ENCODE measurements around the gene ANKRD66. TPM values are rescaled to one million over a fixed set of nuclear protein-coding genes. Genes with fewer than 3 reads are reported as not detected.

The ANKRD66 gene
- total RNA-seq, 4 donors from 2014 or later: not detected

GRCh38 chr6:46745973-46746372, 760 bp upstream of the ANKRD66 start:
- Histone ChIP-seq H3K4me3 (no peak overlapping the region), H3K9me3 (no peaks in the 10 kb centered on the region), H3K27ac (no peak overlapping the region), H3K27me3 (no peaks in the 10 kb centered on the region), H3K36me3 (no peaks in the 10 kb centered on the region), H3K4me1 (no peaks in the 10 kb centered on the region)
- in situ Hi-C loops (cut with MboI; ENCODE audit: low sequenced_read_pairs in 4 of 4): no loop called here
- TF ChIP-seq POLR2A (IDR thresholded peaks at IDR 0.05): no peak
- no peak for ATAC-seq
- no peak for DNase-seq
- intact Hi-C loops (cut with DNase I; ENCODE audit: low total_unique reads): no loop called here

GRCh38 chr6:46748940-46749503, 2.3 kb downstream of the ANKRD66 start:
- in situ Hi-C loops (cut with MboI; ENCODE audit: low sequenced_read_pairs in 4 of 4) (no loop called here), intact Hi-C loops (cut with DNase I; ENCODE audit: low total_unique reads) (no loop called here)
- TF ChIP-seq CTCF (IDR thresholded peaks at IDR 0.05 in 4 of 5, conservative IDR thresholded peaks at IDR 0.05 in 1 of 5) (no peak), POLR2A (IDR thresholded peaks at IDR 0.05) (no peak)
- no peak overlapping the region for H3K4me3 ChIP-seq
- no peaks in the 10 kb centered on the region for H3K9me3 ChIP-seq
- no peaks in the 10 kb centered on the region for H3K27me3 ChIP-seq
- DNase-seq (no peak), ATAC-seq (no peak)
- no peaks in the 10 kb centered on the region for H3K4me1 ChIP-seq
- no peak overlapping the region for H3K27ac ChIP-seq
- H3K36me3 ChIP-seq: no peaks in the 10 kb centered on the region

GRCh38 chr6:46749731-46750130, 3.0 kb downstream of the ANKRD66 start:
- no peak overlapping the region for H3K4me3 ChIP-seq
- intact Hi-C loops (cut with DNase I; ENCODE audit: low total_unique reads): no loop called here

GRCh38 chr6:46751658-46752057, 4.9 kb downstream of the ANKRD66 start:
- Histone ChIP-seq H3K36me3 (no peaks in the 10 kb centered on the region), H3K27me3 (no peaks in the 10 kb centered on the region), H3K27ac (no peak overlapping the region), H3K4me1 (peaks cover under 1 to 2% of the 10 kb centered on the region in 2 donors), H3K4me3 (no peak overlapping the region), H3K9me3 (no peaks in the 10 kb centered on the region)
- no peak for ATAC-seq
- intact Hi-C loops (cut with DNase I; ENCODE audit: low total_unique reads) (no loop called here), in situ Hi-C loops (cut with MboI; ENCODE audit: low sequenced_read_pairs in 4 of 4) (no loop called here)
- no peak for TF ChIP-seq CTCF (IDR thresholded peaks at IDR 0.05 in 4 of 5, conservative IDR thresholded peaks at IDR 0.05 in 1 of 5)
- TF ChIP-seq POLR2A (IDR thresholded peaks at IDR 0.05): no peak
- no peak for DNase-seq

More at GRCh38 chr6:46749731-46750130, 3.0 kb downstream of the ANKRD66 start:
- H3K27ac ChIP-seq: no peak overlapping the region
- H3K27me3 ChIP-seq: no peaks in the 10 kb centered on the region
- DNase-seq (no peak), ATAC-seq (no peak)
- in situ Hi-C loops (cut with MboI; ENCODE audit: low sequenced_read_pairs in 4 of 4): no loop called here
- H3K9me3 ChIP-seq: no peaks in the 10 kb centered on the region
- H3K36me3 ChIP-seq: no peaks in the 10 kb centered on the region
- TF ChIP-seq CTCF (IDR thresholded peaks at IDR 0.05 in 4 of 5, conservative IDR thresholded peaks at IDR 0.05 in 1 of 5) (no peak), POLR2A (IDR thresholded peaks at IDR 0.05) (no peak)
- H3K4me1 ChIP-seq: no peaks in the 10 kb centered on the region

GRCh38 chr6:46755865-46756264, 9.1 kb downstream of the ANKRD66 start:
- intact Hi-C loops (cut with DNase I; ENCODE audit: low total_unique reads): no loop called here
- Histone ChIP-seq H3K27me3 (no peaks in the 10 kb centered on the region), H3K36me3 (no peaks in the 10 kb centered on the region), H3K27ac (no peak overlapping the region), H3K9me3 (no peaks in the 10 kb centered on the region), H3K4me3 (no peak overlapping the region), H3K4me1 (peaks cover 8 to 14% of the 10 kb centered on the region in 2 donors)
- no peak for DNase-seq
- no peak for ATAC-seq
- in situ Hi-C loops (cut with MboI; ENCODE audit: low sequenced_read_pairs in 4 of 4): no loop called here
- no peak for TF ChIP-seq POLR2A (IDR thresholded peaks at IDR 0.05)
- no peak for TF ChIP-seq CTCF (IDR thresholded peaks at IDR 0.05 in 4 of 5, conservative IDR thresholded peaks at IDR 0.05 in 1 of 5)
